SK-N-SH (cell line): ENCODE results near the gene TM9SF3. TPM values are rescaled to one million over a fixed set of nuclear protein-coding genes. Genes with fewer than 3 reads are reported as not detected.

Source experiments
- CTCF ChIA-PET: fragments of 300-600, 350-600 bp; formaldehyde crosslinking; extraction: SDS; loops from one replicate; lab custom pipeline; 2021; lab: Yijun Ruan, JAX
- POLR2A ChIA-PET: fragments of 350-600 bp; sonication (Branson Sonifier 250); formaldehyde crosslinking; extraction: SDS; loops from one replicate; lab custom pipeline; 2020; ENCODE audit warnings: antibody characterized with exemption, inconsistent platforms; lab: Yijun Ruan, JAX
- DNase-seq: peaks from one replicate; pipeline ENCODE4 v3.0.0; 2012
- H2AFZ ChIP-seq: fragments of 200-600 bp; sonication (generic); 2 replicates; pipeline ENCODE4 v1.8.1; 2016; ENCODE audit warnings: antibody characterized with exemption, mild to moderate bottlenecking, low read depth
- H3F3A ChIP-seq: fragments of 200-600 bp; sonication (generic); replicated peaks from 2 replicates; pipeline ENCODE3; 2016; ENCODE audit warnings: antibody characterized with exemption, mild to moderate bottlenecking; ENCODE audit not compliant: insufficient read depth
- H3K27ac ChIP-seq, 2 experiments: fragments of 200-500 bp in 1 of 2; fragments of 200-600 bp in 1 of 2; sonication (Bioruptor generic) in 1 of 2; sonication (generic), shearing (Covaris generic) in 1 of 2; 2 replicates each; pipeline versions ENCODE4 v1.5.1 to v1.6.1; 2014 to 2016; ENCODE audit warnings: low read depth in 2 of 2, inconsistent platforms in 1 of 2, low read length in 1 of 2, mild to moderate bottlenecking in 1 of 2, mixed read lengths in 1 of 2
- H3K27me3 ChIP-seq: fragments of 200-600 bp; sonication (generic), shearing (Covaris generic); 2 replicates; pipeline ENCODE4 v1.6.1; 2016; ENCODE audit warnings: mixed run types; ENCODE audit not compliant: insufficient read depth
- H3K36me3 ChIP-seq, 2 experiments: fragments of 200-500 bp in 1 of 2; fragments of 200-600 bp in 1 of 2; sonication (Bioruptor generic) in 1 of 2; sonication (generic) in 1 of 2; replicated peaks in 1 of 2; 2 replicates each; pipeline versions ENCODE3 to v1.5.1; 2014 to 2016; ENCODE audit warnings: low read length in 1 of 2, mild to moderate bottlenecking in 1 of 2; ENCODE audit not compliant: insufficient read depth in 2 of 2, control insufficient read depth in 1 of 2
- H3K4me1 ChIP-seq, 2 experiments: fragments of 200-500 bp in 1 of 2; fragments of 200-600 bp in 1 of 2; sonication (Bioruptor generic) in 1 of 2; sonication (generic), shearing (Covaris generic) in 1 of 2; 2 replicates each; pipeline versions ENCODE4 v1.5.1 to v1.6.1; 2014 to 2016; ENCODE audit warnings: low read depth in 1 of 2, low read length in 1 of 2, mixed run types in 1 of 2; ENCODE audit not compliant: insufficient read depth in 2 of 2, control insufficient read depth in 1 of 2
- H3K4me2 ChIP-seq: fragments of 200-600 bp; sonication (generic), shearing (Covaris generic); 2 replicates; pipeline ENCODE4 v1.6.1; 2017; ENCODE audit warnings: mixed run types
- H3K4me3 ChIP-seq, 2 experiments: fragments of 200-500 bp in 1 of 2; fragments of 200-600 bp in 1 of 2; sonication (Bioruptor generic) in 1 of 2; sonication (generic), shearing (Covaris generic) in 1 of 2; 2 replicates each; pipeline versions ENCODE4 v1.5.1 to v1.8.1; 2014 to 2016; ENCODE audit warnings: low read depth in 2 of 2, inconsistent platforms in 1 of 2, low read length in 1 of 2, mild to moderate bottlenecking in 1 of 2, mixed read lengths in 1 of 2, moderate library complexity in 1 of 2
- H3K79me2 ChIP-seq: fragments of 200-600 bp; sonication (generic); 2 replicates; pipeline ENCODE4 v1.8.1; 2017; ENCODE audit warnings: mild to moderate bottlenecking; ENCODE audit not compliant: insufficient read depth
- H3K9ac ChIP-seq: fragments of 200-600 bp; sonication (generic); 2 replicates; pipeline ENCODE4 v1.6.1; 2017; ENCODE audit warnings: mixed run types
- H3K9me2 ChIP-seq: fragments of 200-600 bp; sonication (generic); 2 replicates; pipeline ENCODE4 v1.6.1; 2017; ENCODE audit warnings: mixed run types
- H3K9me3 ChIP-seq: fragments of 200-600 bp; sonication (generic); 2 replicates; pipeline ENCODE4 v1.6.1; 2017; ENCODE audit warnings: mixed run types, mild to moderate bottlenecking, moderate library complexity
- H4K20me1 ChIP-seq: fragments of 200-600 bp; sonication (generic); 2 replicates; pipeline ENCODE4 v1.6.1; 2017; ENCODE audit warnings: mild to moderate bottlenecking, mixed run types; ENCODE audit not compliant: insufficient read depth
- CTCF ChIP-seq: fragments of 200-600 bp; sonication (generic); IDR thresholded peaks from 2 replicates; pipeline ENCODE4 v1.6.1; 2017; ENCODE audit warnings: antibody characterized with exemption, mild to moderate bottlenecking, moderate library complexity
- ELF1 ChIP-seq: IDR thresholded peaks from 2 replicates; pipeline ENCODE4 v1.4.0; 2012
- EP300 ChIP-seq, 2 experiments: IDR thresholded peaks; 2 replicates each; pipeline versions ENCODE4 v1.4.0 to v1.6.1; 2012; ENCODE audit warnings: borderline replicate concordance in 1 of 2, low read depth in 1 of 2, low read length in 1 of 2
- FOXM1 ChIP-seq: IDR thresholded peaks from 2 replicates; pipeline ENCODE4 v1.4.0; 2012; ENCODE audit warnings: low read depth, mild to moderate bottlenecking
- GABPA ChIP-seq: IDR thresholded peaks from 2 replicates; pipeline ENCODE4 v1.4.0; 2012; ENCODE audit warnings: low read depth, mild to moderate bottlenecking
- MAX ChIP-seq: IDR thresholded peaks from 2 replicates; pipeline ENCODE4 v1.4.0; 2012; ENCODE audit warnings: low read depth
- MEF2A ChIP-seq: IDR thresholded peaks from 2 replicates; pipeline ENCODE4 v1.4.0; 2012; ENCODE audit warnings: low read depth, borderline replicate concordance
- MXI1 ChIP-seq: IDR thresholded peaks from 2 replicates; pipeline ENCODE4 v1.6.1; 2012; ENCODE audit warnings: mild to moderate bottlenecking, low read depth, low read length, improper control_type of control experiment
- NFIC ChIP-seq: IDR thresholded peaks from 2 replicates; pipeline ENCODE4 v1.4.0; 2012; ENCODE audit warnings: borderline replicate concordance
- POLR2AphosphoS5 ChIP-seq: IDR thresholded peaks from 2 replicates; pipeline ENCODE4 v1.6.1; 2012; ENCODE audit warnings: low read depth, low read length
- RCOR1 ChIP-seq: fragments of 150-350 bp; IDR thresholded peaks from 2 replicates; pipeline ENCODE4 v1.6.1; 2017; ENCODE audit warnings: antibody characterized with exemption, low read length
- REST ChIP-seq: IDR thresholded peaks from 2 replicates; pipeline ENCODE4 v1.6.1; 2012; ENCODE audit warnings: mild to moderate bottlenecking, low read depth, low read length, moderate library complexity
- RFX5 ChIP-seq: IDR thresholded peaks from 2 replicates; pipeline ENCODE4 v1.6.1; 2012; ENCODE audit warnings: mild to moderate bottlenecking, improper control_type of control experiment, low read length
- RXRA ChIP-seq: IDR thresholded peaks from 2 replicates; pipeline ENCODE4 v1.4.0; 2012; ENCODE audit warnings: low read depth, mild to moderate bottlenecking, borderline replicate concordance
- USF1 ChIP-seq: IDR thresholded peaks from 2 replicates; pipeline ENCODE4 v1.4.0; 2012; ENCODE audit warnings: low read depth, borderline replicate concordance
- USF2 ChIP-seq: fragments of 150-350 bp; IDR thresholded peaks from 2 replicates; pipeline ENCODE4 v1.6.1; 2017; ENCODE audit warnings: antibody characterized with exemption, low read length, low read depth, borderline replicate concordance
- ZBTB33 ChIP-seq: IDR thresholded peaks from 2 replicates; pipeline ENCODE4 v1.4.0; 2012; ENCODE audit warnings: low read depth, borderline replicate concordance
- WGBS: methylation state at CpG from one replicate; pipeline ENCODE4 v1.1.6; 2017; ENCODE audit warnings: low lambda C conversion rate; 5-methylcytosine and 5-hydroxymethylcytosine counted together
- polyA plus RNA-seq, 3 experiments: library from polyadenylated mRNA; depleted of rRNA; stranded (reverse); fragments of >200 nt; gene quantifications; 2 replicates each; pipeline ENCODE4 v1.2.3, GENCODE V29; 2012

TM9SF3 gene
- polyA plus RNA-seq, 1 of the 3 experiments (the other 2 are of a cell fraction): 24.9 TPM

- ChIA-PET CTCF (interaction anchor here (1.6 to 3.1 kb wide), 2 partner anchors 37 to 40 kb away, joined by 4 to 11 read pairs; partner anchors contain the start of gene TLL2), POLR2A (no interaction called here)
- Histone ChIP-seq H3K4me1 (peaks cover 0 to 9% of the 10 kb centered on the region in 2 experiments; a peak in 1 of 4 replicates), H3K27me3 (no peaks in the 10 kb centered on the region), H3K79me2 (no peaks in the 10 kb centered on the region), H3K9me3 (no peaks in the 10 kb centered on the region), H3K4me3 (no peak overlapping the region), H3K27ac (no peak overlapping the region), H3K36me3 (no peaks in the 10 kb centered on the region), H4K20me1 (no peaks in the 10 kb centered on the region), H3K4me2 (no peak overlapping the region), H3K9ac (no peak overlapping the region), H3K9me2 (no peaks in the 10 kb centered on the region), H2AFZ (no peak overlapping the region), H3F3A (no peaks in the 10 kb centered on the region)
- WGBS: 63% methylated on average over 9 of the region's 9 CpGs
- no peak for DNase-seq
- no peak for TF ChIP-seq RCOR1
- TF ChIP-seq EP300 (IDR thresholded peaks at IDR 0.05; ENCODE audit: borderline replicate concordance in 1 of 2, low read depth in 1 of 2, low read length in 1 of 2): no peak
Observed at GRCh38 chr10:96473866-96474265, 112.9 kb downstream of the TM9SF3 start.

GRCh38 chr10:96470116-96470743, 116.6 kb downstream of the TM9SF3 start:
- Histone ChIP-seq H4K20me1 (no peaks in the 10 kb centered on the region), H3K4me1 (peaks cover 0 to 9% of the 10 kb centered on the region in 2 experiments; a peak in 1 of 4 replicates), H3K4me2 (no peak overlapping the region), H3K4me3 (no peak overlapping the region), H3K9ac (no peak overlapping the region), H3K9me3 (no peaks in the 10 kb centered on the region), H3K79me2 (no peaks in the 10 kb centered on the region), H3F3A (no peaks in the 10 kb centered on the region), H3K27me3 (no peaks in the 10 kb centered on the region; the same call in 1 of the 2 replicates), H3K9me2 (no peaks in the 10 kb centered on the region), H3K27ac (no peak overlapping the region), H3K36me3 (no peaks in the 10 kb centered on the region), H2AFZ (no peak overlapping the region)
- 7% methylated on average over 3 of the region's 4 CpGs for WGBS
- ChIA-PET CTCF (interaction anchor here (0.6 to 3.8 kb wide), 22 partner anchors 9 to 453 kb away, joined by 3 to 21 read pairs (median 4); partner anchors contain the start of gene TLL2), POLR2A (interaction anchor here (0.5 kb wide), 1 partner anchor 401 kb away, joined by 3 read pairs; no protein-coding TSS in a partner anchor)
- peak; percentile 78 for DNase-seq
- TF ChIP-seq REST (no peak), MXI1 (peak; percentile 69; the same call in 1 of the 2 replicates), POLR2AphosphoS5 (no peak), GABPA (no peak), USF1 (no peak), FOXM1 (no peak), NFIC (no peak), CTCF (peak; percentile 53), ELF1 (no peak), USF2 (no peak), ZBTB33 (no peak), RXRA (no peak), MAX (no peak), RFX5 (no peak), MEF2A (no peak)
